Umbilical cord (tissue), 2 donors: ENCODE measurements around the gene CEP135. TPM values are rescaled to one million over a fixed set of nuclear protein-coding genes. Genes with fewer than 3 reads are reported as not detected.
"Not testable (repeated sequence)": the region's sequence is repeated elsewhere in the genome, so short reads cannot be mapped to it uniquely, and the experiment has no call there.

Experiments used
- DNase-seq: peaks from one replicate; pipeline ENCODE4 v3.0.0-alpha.2; 2015; ENCODE audit warnings: low spot score
- total RNA-seq: library from RNA; depleted of rRNA; stranded (reverse); fragments of >200 nt; gene quantifications from one replicate; pipeline ENCODE4 v1.2.3, GENCODE V29; 2014; ENCODE audit warnings: low replicate concordance; ENCODE audit not compliant: insufficient read depth

The CEP135 gene
- total RNA-seq, 1 donor from 2014 or later, result 28.6 TPM

GRCh38 chr4:56072730-56073129 is 124.0 kb downstream of the CEP135 start:
- DNase-seq, result not testable (repeated sequence)

GRCh38 chr4:56077676-56078075 is 128.9 kb downstream of the CEP135 start:
- DNase-seq, result no peak

DNA sequence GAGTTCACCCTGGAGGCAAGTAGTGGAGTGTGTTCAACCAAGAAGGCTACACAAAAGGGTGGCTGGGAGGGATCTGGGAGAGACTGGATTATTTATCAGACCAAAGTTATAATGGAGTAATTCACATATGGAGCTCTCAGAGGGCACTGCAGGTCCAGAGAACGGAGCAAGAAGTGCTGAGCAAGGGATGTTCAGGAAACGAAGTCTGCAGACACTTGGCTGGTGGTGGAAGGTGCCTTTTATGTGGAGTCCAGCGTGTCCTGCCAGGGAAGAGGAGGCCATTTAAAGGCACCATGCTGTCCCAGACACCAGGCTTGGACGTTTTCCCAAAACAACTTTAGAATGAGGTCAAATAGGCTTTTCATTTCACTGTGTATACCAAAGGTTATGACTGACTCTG is 130.1 kb downstream of the CEP135 start:
- DNase-seq, result no peak

DNA sequence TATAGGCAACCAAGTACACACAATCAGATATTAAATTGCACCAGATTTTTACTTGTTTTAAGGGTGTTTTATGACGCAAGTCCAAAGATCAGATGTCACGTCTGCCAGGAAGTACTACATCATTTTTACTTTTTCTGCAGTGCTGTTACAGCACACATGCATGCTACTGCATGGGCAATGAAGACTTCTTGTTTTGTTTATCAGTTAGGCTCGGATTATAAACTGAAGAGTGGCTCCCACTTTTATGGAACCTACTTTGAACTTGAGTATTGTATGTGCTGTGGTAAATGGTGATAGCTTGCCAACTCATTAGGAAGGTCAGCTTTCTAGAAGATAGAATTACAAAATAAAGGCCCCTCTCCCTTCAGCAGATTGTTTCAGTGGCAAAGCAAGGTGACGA is 131.6 kb downstream of the CEP135 start:
- DNase-seq, result no peak

- no peak for DNase-seq
Observed at GRCh38 chr4:56082829-56083228, 134.1 kb downstream of the CEP135 start.

Other genes with a start within 250 kb of the CEP135 start
- not detected for gene EXOC1L, start 129.2 kb upstream of the CEP135 start, total RNA-seq
- gene EXOC1, start 95.3 kb upstream of the CEP135 start, total RNA-seq, result 51.3 TPM